Fibroblast of the aortic adventitia (primary cell): ENCODE results near the gene MARVELD3. TPM values are rescaled to one million over a fixed set of nuclear protein-coding genes. Genes with fewer than 3 reads are reported as not detected.

Experiments
- small RNA-seq: library from RNA; depleted of rRNA; stranded (forward); fragments of <200 nt; gene quantifications from one replicate; pipeline ENCODE3, GENCODE V24; 2012
- total RNA-seq: library from RNA; depleted of rRNA; stranded (reverse); fragments of >200 nt; gene quantifications from 2 replicates; pipeline ENCODE4 v1.2.3, GENCODE V29; 2012; ENCODE audit warnings: low replicate concordance

The MARVELD3 gene
- total RNA-seq, 1 donor, result not detected

Small RNA genes lying within 50 kb of the gene (small RNA-seq; reads per million reads assigned to genes)
- not detected for gene RNU6-208P

Other genes with a start within 250 kb of the MARVELD3 start
- gene TLE7, start 184.1 kb upstream of the MARVELD3 start, total RNA-seq, result not detected in 2 replicates
- gene ZNF23, start 163.9 kb upstream of the MARVELD3 start, total RNA-seq, result 8.9 and 11.1 TPM in 2 replicates
- gene ZNF19, start 136.9 kb upstream of the MARVELD3 start, total RNA-seq, result 3.5 and 14.7 TPM in 2 replicates
- not detected in 2 replicates for gene CHST4, start 99.8 kb upstream of the MARVELD3 start, total RNA-seq
- gene TAT, start 49.1 kb upstream of the MARVELD3 start, total RNA-seq, result not detected in 2 replicates
- gene PHLPP2, start 98.5 kb downstream of the MARVELD3 start, total RNA-seq, result 7.8 and 9.8 TPM in 2 replicates
- 80.5 and 146 TPM in 2 replicates for gene AP1G1, start 182.7 kb downstream of the MARVELD3 start, total RNA-seq
- gene ATXN1L, start 219.8 kb downstream of the MARVELD3 start, total RNA-seq, result 8.3 and 16.0 TPM in 2 replicates